Mucosa of descending colon (tissue), 3 donors: ENCODE measurements around the gene OR51I2. TPM values are rescaled to one million over a fixed set of nuclear protein-coding genes. Genes with fewer than 3 reads are reported as not detected.

Experiments used
- ATAC-seq: fragments of 200-7000 bp; cut with Tn5 transposase; one replicate; pipeline ENCODE4 v1.9.1; 2020; ENCODE audit warnings: mild to moderate bottlenecking, moderate library complexity
- DNase-seq, 3 donors: peaks; one replicate each; pipeline ENCODE4 v3.0.0-alpha.2; 2020
- H3K36me3 ChIP-seq: fragments of 200-600 bp; one replicate; pipeline ENCODE4 v1.8.0; 2021; ENCODE audit warnings: low read depth, mild to moderate bottlenecking
- H3K4me1 ChIP-seq: fragments of 200-600 bp; one replicate; pipeline ENCODE4 v1.8.0; 2021; ENCODE audit warnings: low read depth, mild to moderate bottlenecking
- H3K4me3 ChIP-seq: fragments of 200-600 bp; one replicate; pipeline ENCODE4 v1.8.0; 2021; ENCODE audit warnings: mild to moderate bottlenecking
- H3K9me3 ChIP-seq: fragments of 200-600 bp; one replicate; pipeline ENCODE4 v1.8.0; 2021; ENCODE audit warnings: mild to moderate bottlenecking
- CTCF ChIP-seq: fragments of 200-600 bp; IDR thresholded peaks from one replicate; pipeline ENCODE4 v1.8.0; 2022; ENCODE audit warnings: antibody characterized with exemption, mild to moderate bottlenecking
- intact Hi-C, 2 donors: fragments of 100-400 bp; cut with DNase I in 1 of 2; cut with micrococcal nuclease in 1 of 2; formaldehyde crosslinking; loops; one replicate each; pipeline versions ENCODE4 v1.11.0 to v1.11.1; 2022; cut with DNase I, micrococcal nuclease
- total RNA-seq, 3 donors: library from RNA; stranded (reverse); fragmentation: NEBNext Ultra II Directional in 2 of 3; extraction: Animal tissue kit (Norgen Biotek cat#: 25700) in 2 of 3; gene quantifications; one replicate each; pipeline versions ENCODE4 v1.2.1 to v1.2.4, GENCODE V29; 2021 to 2023
- donor health status: DM: no; HTN: no; CAD: no; lungs with moderate emphysema.
- donor health status: DM: no; HTN: no; CAD: no.
- donor health status: DM: no; HTN: yes; CAD: no.

Gene OR51I2
- total RNA-seq, 3 donors from 2014 or later: not detected

DNA sequence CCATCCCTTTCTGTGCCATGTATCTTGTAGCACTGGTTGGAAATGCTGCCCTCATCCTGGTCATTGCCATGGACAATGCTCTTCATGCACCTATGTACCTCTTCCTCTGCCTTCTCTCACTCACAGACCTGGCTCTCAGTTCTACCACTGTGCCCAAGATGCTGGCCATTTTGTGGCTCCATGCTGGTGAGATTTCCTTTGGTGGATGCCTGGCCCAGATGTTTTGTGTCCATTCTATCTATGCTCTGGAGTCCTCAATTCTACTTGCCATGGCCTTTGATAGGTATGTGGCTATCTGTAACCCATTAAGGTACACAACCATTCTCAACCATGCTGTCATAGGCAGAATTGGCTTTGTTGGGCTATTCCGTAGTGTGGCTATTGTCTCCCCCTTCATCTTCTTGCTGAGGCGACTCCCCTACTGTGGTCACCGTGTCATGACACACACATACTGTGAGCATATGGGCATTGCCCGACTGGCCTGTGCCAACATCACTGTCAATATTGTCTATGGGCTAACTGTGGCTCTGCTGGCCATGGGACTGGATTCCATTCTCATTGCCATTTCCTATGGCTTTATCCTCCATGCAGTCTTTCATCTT, 39.8 kb downstream of the OR51I2 start:
- ATAC-seq (no peak), DNase-seq (no peak)
- Histone ChIP-seq H3K4me3 (no peak overlapping the region), H3K36me3 (no peaks in the 10 kb centered on the region), H3K4me1 (no peaks in the 10 kb centered on the region), H3K9me3 (no peaks in the 10 kb centered on the region)
- intact Hi-C loops: no loop called here
- TF ChIP-seq CTCF: no peak

DNA sequence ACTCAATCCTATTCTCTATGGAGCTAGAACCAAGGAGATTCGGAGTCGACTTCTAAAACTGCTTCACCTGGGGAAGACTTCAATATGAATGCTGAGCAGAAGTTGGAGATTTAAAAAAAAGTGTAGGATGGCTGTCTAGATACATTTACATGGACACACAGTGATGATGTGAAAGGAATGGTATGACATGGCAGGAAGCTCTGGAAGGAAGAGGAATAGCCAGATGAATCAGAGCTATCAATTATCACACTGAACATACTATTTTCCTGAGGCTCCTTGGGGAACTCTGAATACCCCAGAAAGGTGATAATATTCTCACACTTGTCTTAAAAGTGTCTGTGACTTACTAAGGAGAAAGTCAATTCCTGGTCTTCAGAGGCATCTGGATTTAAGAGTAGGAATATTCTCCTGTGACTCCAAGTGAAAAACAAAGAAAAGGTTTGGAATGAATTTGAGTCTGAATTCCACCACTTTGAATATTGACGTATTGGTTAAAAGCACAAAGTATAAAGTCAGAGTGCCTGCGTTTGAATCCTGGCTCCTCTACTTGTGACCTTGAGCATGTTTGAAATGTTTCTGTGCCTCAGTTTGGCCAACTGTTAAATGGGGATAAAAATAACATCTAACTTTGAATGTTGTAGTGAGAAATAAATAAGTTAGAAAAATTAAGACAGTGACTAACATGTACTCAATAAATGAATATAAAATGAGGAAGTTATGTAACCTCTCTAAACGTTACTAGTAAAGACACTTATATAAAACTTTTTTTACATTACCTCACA, 40.6 kb downstream of the OR51I2 start:
- Histone ChIP-seq H3K9me3 (no peaks in the 10 kb centered on the region), H3K36me3 (no peaks in the 10 kb centered on the region), H3K4me1 (no peaks in the 10 kb centered on the region), H3K4me3 (no peak overlapping the region)
- ATAC-seq (no peak), DNase-seq (no peak)
- intact Hi-C loops: no loop called here
- no peak for TF ChIP-seq CTCF

DNA sequence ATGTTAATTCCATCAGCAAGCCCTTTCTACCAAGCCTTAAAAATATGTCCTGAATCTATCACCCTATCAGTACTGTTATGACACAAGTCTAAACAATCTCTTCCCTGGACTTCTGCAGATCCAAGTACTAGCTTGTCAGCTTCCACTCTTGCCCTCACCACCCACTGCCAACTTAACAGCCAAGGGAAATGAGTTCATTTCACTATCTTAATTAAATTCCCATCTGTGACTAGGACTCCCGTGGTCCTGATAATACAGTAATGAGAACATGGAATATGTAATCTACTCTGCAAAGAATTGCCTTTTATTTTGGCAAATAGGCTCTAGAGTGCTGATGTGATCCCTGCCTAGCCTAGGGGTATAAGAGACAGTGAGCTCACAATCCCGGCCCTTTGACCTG, 50.5 kb downstream of the OR51I2 start:
- Histone ChIP-seq H3K36me3 (no peaks in the 10 kb centered on the region), H3K4me1 (no peaks in the 10 kb centered on the region), H3K9me3 (no peaks in the 10 kb centered on the region), H3K4me3 (no peak overlapping the region)
- TF ChIP-seq CTCF: no peak
- ATAC-seq (no peak), DNase-seq (no peak)
- intact Hi-C loops: no loop called here

- ATAC-seq: no peak
- intact Hi-C loops: no loop called here
- no peak for DNase-seq
These were observed 51.3 kb downstream of the OR51I2 start for GRCh38 chr11:5500393-5500801.

GRCh38 chr11:5504403-5504921, 55.3 kb downstream of the OR51I2 start:
- no peak for TF ChIP-seq CTCF
- Histone ChIP-seq H3K4me3 (no peak overlapping the region), H3K36me3 (no peaks in the 10 kb centered on the region), H3K9me3 (no peaks in the 10 kb centered on the region), H3K4me1 (no peaks in the 10 kb centered on the region)
- ATAC-seq (no peak), DNase-seq (no peak)
- intact Hi-C loops: no loop called here

More at GRCh38 chr11:5500393-5500801, 51.3 kb downstream of the OR51I2 start:
- Histone ChIP-seq H3K9me3 (no peaks in the 10 kb centered on the region), H3K4me1 (no peaks in the 10 kb centered on the region), H3K36me3 (no peaks in the 10 kb centered on the region), H3K4me3 (no peak overlapping the region)
- no peak for TF ChIP-seq CTCF
